RWPE2 (cell line): ENCODE measurements around the gene B4GALNT2.
"Not testable (repeated sequence)": the region's sequence is repeated elsewhere in the genome, so short reads cannot be mapped to it uniquely, and the experiment has no call there.

Experiments used
- ATAC-seq: fragments of 200-7000 bp; cut with Tn5 transposase; 3 replicates; pipeline ENCODE4 v1.9.1; 2021; ENCODE audit warnings: low read depth
- DNase-seq: peaks from one replicate; pipeline ENCODE4 v3.0.0-alpha.2; 2020; ENCODE audit warnings: low spot score
- H3K27ac ChIP-seq: fragments of 450-650 bp; 2 replicates; pipeline ENCODE4 v1.5.1; 2017; ENCODE audit warnings: mild to moderate bottlenecking; ENCODE audit not compliant: poor library complexity, severe bottlenecking
- H3K27me3 ChIP-seq: fragments of 250-450 bp; sonication (Bioruptor Pico); 2 replicates; pipeline ENCODE4 v1.5.1; 2021; ENCODE audit warnings: mild to moderate bottlenecking, moderate library complexity; ENCODE audit not compliant: insufficient read depth, poor library complexity, severe bottlenecking
- H3K36me3 ChIP-seq: fragments of 250-450 bp; sonication (Bioruptor Pico); 2 replicates; pipeline ENCODE4 v1.5.1; 2020; ENCODE audit warnings: low read depth, mild to moderate bottlenecking, moderate library complexity
- H3K4me1 ChIP-seq: fragments of 250-450 bp; sonication (Bioruptor Pico); 2 replicates; pipeline ENCODE4 v1.5.1; 2021; ENCODE audit warnings: mild to moderate bottlenecking, moderate library complexity; ENCODE audit not compliant: insufficient read depth, poor library complexity, severe bottlenecking
- H3K4me3 ChIP-seq: fragments of 250-450 bp; sonication (Bioruptor Pico); 2 replicates; pipeline ENCODE4 v1.5.1; 2021; ENCODE audit warnings: mild to moderate bottlenecking, moderate library complexity; ENCODE audit not compliant: severe bottlenecking
- H3K9me3 ChIP-seq: fragments of 250-450 bp; sonication (Bioruptor Pico); 2 replicates; pipeline ENCODE4 v1.5.1; 2021; ENCODE audit warnings: mild to moderate bottlenecking, moderate library complexity; ENCODE audit not compliant: severe bottlenecking
- TF ChIP-seq, protein P1 (sequence below): fragments of 450-650 bp; IDR thresholded peaks from one replicate; pipeline ENCODE4 v1.5.1; 2017; ENCODE audit warnings: mild to moderate bottlenecking, moderate library complexity; ENCODE audit not compliant: poor library complexity, severe bottlenecking

Gene B4GALNT2

DNA sequence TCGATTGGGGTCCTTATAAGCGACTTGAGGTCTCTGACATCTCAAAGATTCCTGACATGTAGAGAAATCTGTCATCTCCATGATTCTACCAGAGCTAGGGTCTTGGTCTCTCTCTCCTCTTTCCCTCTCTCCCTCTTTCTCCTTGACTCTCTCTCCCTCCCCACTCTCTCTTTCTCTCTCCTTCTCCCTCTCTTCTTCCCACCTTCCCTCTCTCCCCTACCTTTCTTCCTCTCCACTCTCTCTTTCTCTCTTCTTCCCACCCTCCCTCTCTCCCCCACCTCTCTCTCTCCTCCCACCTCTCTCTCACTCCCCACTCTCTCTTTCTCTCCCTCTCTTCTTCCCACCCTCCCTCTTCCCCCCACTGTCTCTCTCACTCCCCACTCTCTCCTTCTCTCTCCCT lies 32.6 kb downstream of the B4GALNT2 start:
- DNase-seq, result no peak
- Histone ChIP-seq H3K4me3 (no peak overlapping the region), H3K27me3 (no peaks in the 10 kb centered on the region), H3K36me3 (no peaks in the 10 kb centered on the region), H3K4me1 (no peaks in the 10 kb centered on the region), H3K27ac (no peak overlapping the region), H3K9me3 (no peaks in the 10 kb centered on the region)
- no peak for ATAC-seq
- TF ChIP-seq, protein P1, sequence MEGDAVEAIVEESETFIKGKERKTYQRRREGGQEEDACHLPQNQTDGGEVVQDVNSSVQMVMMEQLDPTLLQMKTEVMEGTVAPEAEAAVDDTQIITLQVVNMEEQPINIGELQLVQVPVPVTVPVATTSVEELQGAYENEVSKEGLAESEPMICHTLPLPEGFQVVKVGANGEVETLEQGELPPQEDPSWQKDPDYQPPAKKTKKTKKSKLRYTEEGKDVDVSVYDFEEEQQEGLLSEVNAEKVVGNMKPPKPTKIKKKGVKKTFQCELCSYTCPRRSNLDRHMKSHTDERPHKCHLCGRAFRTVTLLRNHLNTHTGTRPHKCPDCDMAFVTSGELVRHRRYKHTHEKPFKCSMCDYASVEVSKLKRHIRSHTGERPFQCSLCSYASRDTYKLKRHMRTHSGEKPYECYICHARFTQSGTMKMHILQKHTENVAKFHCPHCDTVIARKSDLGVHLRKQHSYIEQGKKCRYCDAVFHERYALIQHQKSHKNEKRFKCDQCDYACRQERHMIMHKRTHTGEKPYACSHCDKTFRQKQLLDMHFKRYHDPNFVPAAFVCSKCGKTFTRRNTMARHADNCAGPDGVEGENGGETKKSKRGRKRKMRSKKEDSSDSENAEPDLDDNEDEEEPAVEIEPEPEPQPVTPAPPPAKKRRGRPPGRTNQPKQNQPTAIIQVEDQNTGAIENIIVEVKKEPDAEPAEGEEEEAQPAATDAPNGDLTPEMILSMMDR, result no peak

DNA sequence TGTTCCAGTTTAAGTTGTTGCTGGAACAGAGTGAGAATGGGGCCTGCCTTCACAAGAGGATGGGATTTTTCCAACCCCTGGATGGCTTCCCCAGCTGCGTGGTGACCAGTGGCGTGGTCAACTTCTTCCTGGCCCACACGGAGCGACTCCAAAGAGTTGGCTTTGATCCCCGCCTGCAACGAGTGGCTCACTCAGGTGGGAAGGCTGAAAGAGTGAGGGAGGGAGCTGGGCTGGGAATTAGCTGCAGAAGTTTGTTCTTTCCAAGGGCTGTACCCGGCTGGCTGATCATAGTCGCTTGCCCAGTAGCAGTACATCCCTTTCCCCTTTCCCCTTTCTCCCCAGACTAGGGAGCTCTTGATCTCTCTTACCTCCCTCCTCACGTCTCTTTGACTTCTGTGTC lies 36.1 kb downstream of the B4GALNT2 start:
- no peak overlapping the region for H3K27ac ChIP-seq
- H3K27me3 ChIP-seq, result no peaks in the 10 kb centered on the region
- TF ChIP-seq, protein P1, result no peak
- no peak overlapping the region for H3K4me3 ChIP-seq
- no peaks in the 10 kb centered on the region for H3K36me3 ChIP-seq
- H3K4me1 ChIP-seq, result no peaks in the 10 kb centered on the region
- no peak for ATAC-seq
- no peak for DNase-seq
- no peaks in the 10 kb centered on the region for H3K9me3 ChIP-seq

DNA sequence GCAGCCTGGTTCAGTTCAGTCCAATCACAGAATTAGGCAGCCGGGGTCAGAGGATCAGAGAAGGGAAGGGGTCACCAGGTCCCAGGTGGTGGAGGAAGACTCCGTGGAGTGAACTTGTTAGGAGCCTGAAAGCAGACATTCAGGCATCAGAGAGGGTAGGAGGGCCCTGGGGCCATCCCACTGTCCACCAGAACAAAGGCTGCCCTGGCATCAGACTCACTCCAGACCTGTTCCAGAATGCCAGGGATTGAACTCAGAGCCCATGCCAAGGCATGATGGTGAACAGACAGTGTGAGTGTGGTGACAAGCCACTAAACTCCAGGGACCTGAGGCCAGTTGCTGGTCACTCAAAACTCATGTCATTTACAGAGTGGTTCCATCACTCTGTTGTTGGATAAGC lies 37.6 kb downstream of the B4GALNT2 start:
- Histone ChIP-seq H3K27ac (no peak overlapping the region), H3K4me1 (no peaks in the 10 kb centered on the region), H3K9me3 (no peaks in the 10 kb centered on the region), H3K4me3 (no peak overlapping the region), H3K36me3 (no peaks in the 10 kb centered on the region), H3K27me3 (no peaks in the 10 kb centered on the region)
- no peak for ATAC-seq
- TF ChIP-seq, protein P1, result no peak
- DNase-seq, result no peak

DNA sequence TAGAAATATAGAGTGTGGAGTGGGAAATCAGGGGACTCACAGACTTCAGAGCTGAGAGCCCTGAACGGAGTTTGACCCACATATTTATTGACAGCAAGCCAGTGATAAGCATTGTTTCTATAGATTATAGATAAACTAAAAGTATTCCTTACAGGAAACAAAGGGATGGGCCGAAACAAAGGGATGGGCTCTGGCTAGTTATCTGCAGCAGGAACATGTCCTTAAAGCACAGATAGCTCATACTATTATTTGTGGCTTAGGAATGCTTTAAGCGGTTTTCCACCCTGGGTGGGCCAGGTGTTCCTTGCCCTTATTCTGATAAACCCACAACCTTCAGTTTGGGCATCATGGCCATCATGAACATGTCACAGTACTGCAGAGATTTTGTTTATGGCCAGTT lies 38.1 kb downstream of the B4GALNT2 start:
- not testable (repeated sequence) for H3K27me3 ChIP-seq, DNase-seq, ATAC-seq, H3K36me3 ChIP-seq, H3K4me1 ChIP-seq, H3K27ac ChIP-seq, H3K9me3 ChIP-seq, H3K4me3 ChIP-seq

DNA sequence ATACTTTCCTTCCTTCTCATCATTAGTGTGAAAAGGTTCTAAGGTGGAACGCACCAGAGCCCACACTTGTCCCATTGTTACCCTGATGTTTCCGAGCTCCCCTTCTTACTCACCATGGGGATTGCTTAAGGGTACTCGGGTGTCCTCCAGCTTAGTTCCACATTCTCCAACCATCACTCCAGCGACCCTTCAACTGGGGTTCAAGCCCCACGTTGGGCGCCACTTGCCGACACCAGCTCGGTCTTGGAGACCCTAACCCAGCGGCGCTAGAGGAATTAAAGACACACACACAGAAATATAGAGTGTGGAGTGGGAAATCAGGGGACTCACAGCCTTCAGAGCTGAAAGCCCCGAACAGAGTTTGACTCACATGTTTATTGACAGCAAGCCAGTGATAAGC lies 43.4 kb downstream of the B4GALNT2 start:
- H3K27me3 ChIP-seq, result not testable (repeated sequence)

DNA sequence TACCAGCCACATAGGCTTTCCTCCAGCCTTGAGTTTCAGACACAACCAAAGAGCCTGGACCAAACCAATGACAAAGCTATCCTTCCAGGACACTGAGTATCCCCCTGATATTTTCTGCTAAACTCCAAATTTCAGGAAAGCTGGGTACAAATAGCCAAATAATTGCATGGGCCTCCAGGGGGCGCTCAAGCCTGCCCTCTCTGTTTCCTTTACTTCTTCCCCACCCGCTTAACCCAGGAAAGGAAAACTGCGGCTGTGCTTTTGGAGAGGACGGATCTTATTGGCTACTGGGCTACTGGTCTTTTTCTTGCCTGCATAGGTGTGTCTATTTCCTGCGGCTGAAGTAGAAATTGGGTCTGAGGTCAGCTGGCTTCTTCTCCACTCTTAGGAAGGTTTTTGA lies 47.7 kb downstream of the B4GALNT2 start:
- H3K27ac ChIP-seq, result no peak overlapping the region
- H3K4me1 ChIP-seq, result no peaks in the 10 kb centered on the region
- H3K36me3 ChIP-seq, result no peaks in the 10 kb centered on the region
- no peaks in the 10 kb centered on the region for H3K27me3 ChIP-seq
- ATAC-seq, result no peak
- TF ChIP-seq, protein P1, result peak; percentile 80
- no peak for DNase-seq
- peaks cover 10% of the 10 kb centered on the region for H3K9me3 ChIP-seq
- no peak overlapping the region for H3K4me3 ChIP-seq

More for the DNA sequence above, 43.4 kb downstream of the B4GALNT2 start:
- H3K9me3 ChIP-seq, DNase-seq, H3K27ac ChIP-seq, H3K4me3 ChIP-seq, H3K4me1 ChIP-seq, H3K36me3 ChIP-seq, ATAC-seq: not testable (repeated sequence)
